DND-41 (cell line): Measurements from ENCODE around the gene GAB1.

Experiments used
- EZH2 ChIP-seq: IDR thresholded peaks from 3 replicates; pipeline ENCODE4 v1.6.1; 2012; ENCODE audit warnings: borderline replicate concordance, low read depth, mild to moderate bottlenecking, moderate library complexity, low read length, inconsistent platforms; ENCODE audit not compliant: severe bottlenecking
- TF ChIP-seq, protein P1 (sequence below): IDR thresholded peaks from 2 replicates; pipeline ENCODE4 v1.5.1; 2012; ENCODE audit warnings: borderline replicate concordance, low read length, moderate library complexity, mild to moderate bottlenecking; ENCODE audit not compliant: poor library complexity, severe bottlenecking; ENCODE audit errors: extremely low read depth

- TF ChIP-seq, protein P1, sequence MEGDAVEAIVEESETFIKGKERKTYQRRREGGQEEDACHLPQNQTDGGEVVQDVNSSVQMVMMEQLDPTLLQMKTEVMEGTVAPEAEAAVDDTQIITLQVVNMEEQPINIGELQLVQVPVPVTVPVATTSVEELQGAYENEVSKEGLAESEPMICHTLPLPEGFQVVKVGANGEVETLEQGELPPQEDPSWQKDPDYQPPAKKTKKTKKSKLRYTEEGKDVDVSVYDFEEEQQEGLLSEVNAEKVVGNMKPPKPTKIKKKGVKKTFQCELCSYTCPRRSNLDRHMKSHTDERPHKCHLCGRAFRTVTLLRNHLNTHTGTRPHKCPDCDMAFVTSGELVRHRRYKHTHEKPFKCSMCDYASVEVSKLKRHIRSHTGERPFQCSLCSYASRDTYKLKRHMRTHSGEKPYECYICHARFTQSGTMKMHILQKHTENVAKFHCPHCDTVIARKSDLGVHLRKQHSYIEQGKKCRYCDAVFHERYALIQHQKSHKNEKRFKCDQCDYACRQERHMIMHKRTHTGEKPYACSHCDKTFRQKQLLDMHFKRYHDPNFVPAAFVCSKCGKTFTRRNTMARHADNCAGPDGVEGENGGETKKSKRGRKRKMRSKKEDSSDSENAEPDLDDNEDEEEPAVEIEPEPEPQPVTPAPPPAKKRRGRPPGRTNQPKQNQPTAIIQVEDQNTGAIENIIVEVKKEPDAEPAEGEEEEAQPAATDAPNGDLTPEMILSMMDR: no peak
- no peak for TF ChIP-seq EZH2
Observed at GRCh38 chr4:143352720-143353119, 16.0 kb downstream of the GAB1 start.
